HG02642 (cell line): Measurements from ENCODE around the gene INSR.
"Not testable (repeated sequence)": the region's sequence is repeated elsewhere in the genome, so short reads cannot be mapped to it uniquely, and the experiment has no call there.

Experiments used
- ATAC-seq: cut with Tn5 transposase; IDR thresholded peaks from one replicate; pipeline ENCODE4 v1.9.1; 2021; ENCODE audit warnings: mild to moderate bottlenecking; ENCODE audit not compliant: unreplicated experiment, poor library complexity

The INSR gene

DNA sequence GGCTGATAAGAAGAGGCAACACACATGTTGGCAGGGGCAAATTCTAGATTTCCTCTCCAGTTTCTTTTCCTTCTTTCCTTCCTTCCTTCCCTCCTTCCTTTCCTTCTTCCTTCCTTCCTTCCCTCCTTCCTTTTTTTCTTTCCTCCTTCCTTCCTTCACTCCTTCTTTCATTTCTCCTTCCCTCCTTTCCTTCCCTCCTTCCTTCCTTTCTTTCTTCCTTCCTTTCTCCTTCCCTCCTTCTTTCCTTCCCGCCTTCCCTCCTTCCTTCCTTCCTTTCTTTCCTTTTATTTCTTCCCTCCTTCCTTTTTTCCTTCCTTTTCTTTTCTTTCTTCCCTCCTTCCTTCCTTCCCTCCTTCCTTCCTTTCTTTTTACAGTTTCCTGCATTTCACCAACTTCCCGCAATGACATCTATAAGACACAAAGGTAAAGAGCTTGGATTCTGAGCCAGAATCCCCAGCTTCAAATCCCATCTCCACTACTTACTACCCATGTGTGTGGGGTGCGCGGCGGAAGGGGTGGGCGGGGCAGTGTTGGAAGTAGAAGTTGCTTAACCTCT lies 35.3 kb downstream of the INSR start:
- ATAC-seq: no peak

DNA sequence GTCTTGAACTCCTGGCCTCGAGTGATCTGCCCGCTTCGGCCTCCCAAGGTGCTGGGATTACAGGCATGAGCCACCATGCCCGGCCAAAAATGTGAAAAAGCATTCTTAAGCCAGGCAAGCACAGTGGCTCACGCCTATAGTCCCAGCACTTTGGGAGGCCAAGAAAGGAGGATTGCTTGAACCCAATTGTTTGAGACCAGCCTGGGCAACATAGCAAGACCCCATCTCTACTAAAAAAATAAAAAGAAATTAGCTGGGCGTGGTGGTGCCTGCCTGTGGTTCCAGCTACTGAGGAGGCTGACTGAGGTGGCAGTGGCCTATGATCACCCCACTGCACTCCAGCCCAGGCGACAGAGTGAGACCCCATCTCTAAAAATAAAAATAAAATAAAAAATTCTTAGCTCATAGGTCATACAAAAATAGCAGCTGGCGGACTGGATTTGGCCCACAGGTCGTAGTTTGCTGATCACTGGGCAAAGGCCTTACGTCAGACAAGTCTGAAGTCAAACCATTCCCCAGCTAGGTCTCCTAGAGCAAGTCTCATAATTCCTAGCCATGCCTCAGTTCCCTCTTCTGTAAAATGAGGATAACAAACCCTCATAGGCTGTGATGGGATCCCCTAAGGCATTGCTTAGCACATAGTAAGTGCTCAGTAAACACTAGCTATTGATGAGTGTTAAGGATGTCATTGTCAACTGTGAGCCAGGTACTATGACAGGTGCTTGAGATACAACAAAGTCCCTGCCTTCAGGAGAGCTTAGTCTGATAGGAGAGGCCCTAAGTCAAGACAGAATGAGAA lies 36.0 kb downstream of the INSR start:
- ATAC-seq: no peak

DNA sequence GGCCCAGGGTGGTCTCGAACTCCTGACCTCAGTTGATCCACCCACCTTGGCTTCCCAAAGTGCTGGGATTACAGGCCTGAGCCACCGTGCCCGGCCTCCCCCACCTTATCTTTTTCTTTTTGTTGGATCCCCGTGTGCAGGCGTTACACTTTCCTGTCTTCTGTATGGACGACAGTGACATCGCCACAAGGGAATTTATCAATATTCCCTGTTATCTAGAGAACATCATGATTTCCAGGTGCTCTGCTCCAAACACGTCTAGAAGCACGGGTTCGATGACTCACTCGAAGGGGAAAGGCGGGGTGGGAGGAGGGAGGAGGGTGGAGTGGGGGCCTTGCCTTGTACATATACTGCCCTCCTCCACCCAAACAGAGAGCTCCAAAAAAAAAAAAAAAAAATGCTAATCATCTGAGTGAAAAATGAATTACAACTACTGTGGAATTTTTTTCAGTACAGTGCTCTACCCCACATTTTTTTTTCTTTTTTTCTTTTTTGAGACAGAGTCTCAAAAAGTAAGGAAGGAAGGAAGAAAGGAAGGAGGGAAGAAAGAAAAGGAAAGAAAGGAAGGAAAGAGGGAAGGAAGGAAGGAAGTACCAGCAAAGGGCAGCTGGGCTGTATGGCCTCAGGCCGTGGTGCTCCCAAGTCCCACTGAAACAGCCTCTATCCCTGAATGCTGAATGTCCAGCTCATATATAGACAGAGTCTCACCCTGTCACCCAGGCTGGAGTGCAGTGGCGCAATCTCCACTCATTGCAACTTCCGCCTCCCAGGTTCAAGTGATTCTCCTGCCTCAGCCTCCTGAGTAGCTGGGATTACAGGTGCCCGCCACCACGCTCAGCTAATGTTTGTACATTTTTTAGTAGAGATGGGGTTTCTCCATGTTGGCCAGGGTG lies 36.8 kb downstream of the INSR start:
- ATAC-seq: no peak

DNA sequence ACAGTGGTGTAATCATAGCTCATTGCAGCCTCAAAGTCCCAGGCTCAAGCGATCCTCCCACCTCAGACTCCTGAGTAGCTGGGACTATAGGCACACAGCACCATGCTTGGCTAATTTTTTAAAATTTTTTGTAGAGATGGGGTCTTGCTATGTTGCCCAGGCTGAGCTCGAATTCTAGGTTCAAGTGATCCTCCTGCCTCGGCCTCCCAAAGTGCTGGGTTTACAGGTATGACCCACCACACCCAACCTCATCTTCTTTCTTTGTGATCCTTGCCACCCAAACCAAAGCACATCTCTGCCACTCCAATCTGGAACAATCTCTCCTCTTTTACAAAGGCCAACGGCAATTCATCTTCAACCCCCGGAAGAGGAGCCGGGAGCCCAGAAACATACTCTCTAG lies 38.6 kb downstream of the INSR start:
- no peak for ATAC-seq

DNA sequence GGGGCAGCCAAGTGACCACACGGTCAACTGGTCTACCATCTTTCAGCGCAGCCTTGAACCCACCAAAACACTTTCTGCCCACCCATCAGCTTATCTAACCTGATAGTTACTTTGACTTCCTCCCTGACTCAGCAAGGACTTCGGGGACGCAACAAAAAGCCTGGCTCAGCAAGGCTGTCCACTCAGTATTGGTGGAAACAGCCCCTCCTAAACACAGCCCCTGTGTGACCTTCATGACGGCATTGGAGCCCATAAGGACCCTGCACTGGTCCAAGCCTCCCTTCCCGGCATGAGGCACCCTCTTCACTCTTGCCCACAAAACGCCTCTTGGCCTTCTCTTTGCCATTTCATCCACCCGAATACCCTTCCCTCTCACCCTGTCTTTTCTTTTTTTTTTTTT lies 39.1 kb downstream of the INSR start:
- ATAC-seq: no peak

DNA sequence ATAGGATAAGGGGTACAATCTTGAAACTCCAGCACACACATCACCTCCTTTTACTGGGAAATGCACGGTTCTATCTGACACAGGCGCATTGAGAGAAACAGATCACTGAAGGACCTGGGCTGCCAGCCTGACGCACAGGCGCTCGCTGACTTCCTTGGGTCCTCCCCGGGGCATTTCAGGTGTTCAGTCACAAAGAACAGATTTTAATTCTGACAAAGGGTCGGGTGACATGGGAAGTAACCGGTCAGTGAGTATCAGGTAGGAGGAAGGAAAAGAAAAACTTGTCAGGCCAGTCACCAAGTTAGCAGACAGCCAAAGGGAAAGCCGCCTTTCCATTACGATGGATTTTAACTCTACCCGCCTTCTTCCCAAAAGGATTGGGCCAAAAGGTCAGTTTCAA lies 39.6 kb downstream of the INSR start:
- no peak for ATAC-seq

DNA sequence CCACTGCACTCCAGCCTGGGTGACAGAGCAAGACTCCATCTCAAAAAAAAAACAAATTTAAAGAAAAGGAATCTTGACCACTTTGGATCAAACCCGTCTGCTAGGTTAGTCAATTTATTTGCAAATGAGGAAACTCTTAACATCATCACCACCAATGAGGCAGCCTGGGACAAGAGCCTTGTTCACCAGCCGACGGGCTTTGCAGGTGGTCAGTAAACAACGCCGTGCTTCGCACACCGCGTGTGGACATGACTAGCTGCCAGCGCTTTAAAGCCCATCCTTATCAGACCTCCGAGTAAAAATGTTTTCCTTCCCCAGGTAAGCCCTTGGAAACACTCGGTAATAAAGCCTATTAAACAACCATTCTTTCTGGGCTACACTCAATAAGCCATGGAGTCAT lies 41.9 kb downstream of the INSR start:
- ATAC-seq: no peak

DNA sequence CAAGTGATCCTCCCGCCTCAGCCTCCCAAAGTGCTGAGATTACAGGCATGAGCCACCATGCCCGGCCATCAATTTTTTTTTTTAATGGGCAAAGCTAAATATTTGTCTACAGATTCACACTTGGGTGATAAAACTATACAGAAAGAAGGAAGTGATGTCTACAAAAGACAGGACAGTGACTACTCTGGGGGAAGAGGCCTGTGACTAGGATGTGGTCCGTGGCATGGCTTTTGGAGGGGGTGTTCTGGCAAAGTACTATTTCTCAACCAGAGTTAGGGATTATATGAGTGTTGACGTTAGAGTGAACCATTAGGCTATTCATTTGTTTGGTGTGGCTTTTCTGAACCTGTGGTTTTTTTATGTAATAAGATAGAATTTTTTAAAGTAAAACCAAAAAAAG lies 42.7 kb downstream of the INSR start:
- no peak for ATAC-seq

DNA sequence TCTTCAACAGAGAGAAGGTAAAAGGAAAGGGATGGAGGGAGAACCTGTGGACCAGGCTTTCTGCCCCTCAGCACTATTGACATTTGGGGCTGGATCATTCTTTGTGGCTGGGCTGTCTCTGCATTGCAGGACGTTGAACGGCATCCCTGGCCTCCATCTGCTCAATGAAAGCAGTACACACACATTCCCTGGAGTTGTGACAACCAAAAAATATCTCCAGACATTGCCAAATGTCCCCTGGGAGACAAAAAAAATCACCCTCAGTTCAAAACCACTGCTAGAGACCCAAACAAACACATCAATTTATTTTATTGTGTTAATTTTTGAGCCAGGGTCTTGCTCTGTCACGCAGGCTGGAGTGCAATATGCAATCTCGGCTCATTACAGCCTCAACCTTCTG lies 43.3 kb downstream of the INSR start:
- no peak for ATAC-seq

DNA sequence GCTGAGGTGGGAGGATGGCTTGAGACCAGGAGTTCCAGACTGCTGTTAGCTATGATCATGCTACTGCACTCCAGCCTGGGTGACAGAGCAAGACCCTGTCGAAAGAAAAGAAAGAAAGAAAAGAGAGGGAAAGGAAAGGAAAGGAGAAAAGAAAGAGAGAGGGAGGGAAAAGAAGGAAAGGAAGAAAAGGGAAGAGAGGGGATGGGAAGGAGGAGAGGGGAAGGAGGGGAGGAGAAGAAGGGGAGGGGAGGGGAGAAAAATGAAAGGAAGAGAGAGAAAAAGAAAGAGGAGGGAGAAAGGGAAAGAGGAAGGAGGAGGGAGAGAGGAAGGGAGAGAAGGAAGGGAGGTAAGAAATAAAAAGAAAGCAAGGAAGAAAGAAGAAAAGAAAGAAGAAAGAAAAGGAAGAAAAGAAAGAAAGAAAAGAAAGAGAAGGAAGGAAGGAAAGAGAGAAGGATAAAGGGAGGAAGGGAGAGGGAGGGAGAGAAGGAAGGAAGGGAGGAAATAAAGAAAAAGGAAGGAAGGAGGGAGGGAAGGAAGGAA lies 44.1 kb downstream of the INSR start:
- no peak for ATAC-seq

DNA sequence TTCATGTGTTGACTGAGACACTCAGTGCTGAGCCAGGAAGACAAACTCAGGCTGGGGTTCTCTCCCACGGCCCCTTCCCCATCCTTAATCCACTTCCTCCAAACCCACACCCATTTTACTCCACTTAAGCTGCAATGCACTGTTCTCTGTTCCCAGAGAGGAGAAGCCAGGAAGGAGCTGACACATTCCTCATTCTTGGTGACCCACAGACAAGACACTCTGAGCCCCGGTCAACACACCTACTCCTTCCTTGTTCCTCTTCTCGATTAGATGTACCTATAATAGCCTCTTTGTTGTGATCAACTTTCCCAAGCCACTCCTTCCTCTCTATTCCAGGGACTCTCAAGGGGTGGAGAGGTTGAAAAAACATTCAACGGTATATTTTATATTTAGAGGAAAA lies 47.1 kb downstream of the INSR start:
- no peak for ATAC-seq

DNA sequence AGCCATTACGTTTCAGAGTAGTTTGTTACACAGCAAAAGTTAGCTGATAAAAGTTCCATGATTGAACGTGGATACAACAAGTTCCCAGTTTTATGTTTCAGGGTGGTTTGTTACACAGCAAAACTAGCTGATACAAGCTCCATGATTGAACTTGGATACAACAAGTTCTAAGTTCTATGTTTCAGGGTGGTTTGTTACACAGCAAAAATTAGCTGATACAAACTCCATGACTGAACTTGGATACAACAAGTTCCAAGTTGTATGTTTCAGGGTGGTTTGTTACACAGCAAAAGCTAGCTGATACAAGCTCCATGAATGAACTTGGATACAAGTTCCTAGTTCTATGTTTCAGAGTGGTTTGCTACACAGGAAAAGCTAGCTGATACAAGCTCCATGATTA lies 47.6 kb downstream of the INSR start:
- no peak for ATAC-seq

DNA sequence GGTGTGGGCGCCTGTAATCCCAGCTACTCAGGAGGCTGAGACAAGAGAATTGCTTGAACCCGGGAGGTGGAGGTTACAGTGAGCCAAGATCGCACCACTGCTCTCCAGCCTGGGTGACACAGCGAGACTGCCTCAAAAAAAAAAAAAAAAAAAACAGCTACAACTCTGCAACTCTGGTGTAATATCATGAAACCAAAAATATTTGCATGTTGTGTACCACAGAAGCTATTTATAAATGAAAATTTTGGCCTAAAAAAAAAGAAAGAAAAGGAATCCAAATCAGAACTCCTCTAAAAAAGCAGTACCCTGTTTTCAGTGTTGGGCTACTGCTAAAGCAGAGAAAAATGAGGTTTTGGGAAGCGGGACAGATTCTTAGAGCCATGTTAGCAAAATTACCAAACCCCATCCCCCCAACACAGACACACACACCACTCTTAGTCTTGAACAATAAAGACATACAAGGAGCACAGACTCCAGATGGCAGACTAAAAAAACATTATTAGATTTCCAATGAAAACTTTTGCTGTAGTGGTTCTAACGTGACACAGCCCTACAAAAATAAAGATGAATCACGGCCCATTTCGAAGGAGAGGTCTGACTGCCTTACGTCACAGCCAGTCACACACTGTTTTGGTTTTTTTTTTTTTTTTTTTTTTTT lies 51.5 kb downstream of the INSR start:
- no peak for ATAC-seq

DNA sequence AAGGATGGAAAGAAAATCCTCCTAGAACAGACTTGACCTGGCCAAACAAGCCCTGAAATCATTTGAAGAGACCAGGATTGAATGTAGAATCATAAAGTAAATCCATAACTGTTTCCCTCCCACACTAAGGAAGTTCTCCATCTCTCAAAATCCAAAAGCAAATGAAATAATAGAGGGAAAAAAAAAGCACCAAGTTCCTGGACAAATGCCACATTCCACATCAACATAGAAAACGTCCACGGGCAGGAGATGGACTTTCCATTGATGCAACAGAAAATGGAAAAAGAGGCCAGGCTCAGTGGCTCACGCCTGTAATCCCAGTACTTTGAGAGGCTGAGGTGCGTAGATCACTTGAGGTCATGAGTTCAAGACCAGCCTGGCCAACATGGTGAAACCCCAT lies 56.2 kb downstream of the INSR start:
- ATAC-seq: no peak

DNA sequence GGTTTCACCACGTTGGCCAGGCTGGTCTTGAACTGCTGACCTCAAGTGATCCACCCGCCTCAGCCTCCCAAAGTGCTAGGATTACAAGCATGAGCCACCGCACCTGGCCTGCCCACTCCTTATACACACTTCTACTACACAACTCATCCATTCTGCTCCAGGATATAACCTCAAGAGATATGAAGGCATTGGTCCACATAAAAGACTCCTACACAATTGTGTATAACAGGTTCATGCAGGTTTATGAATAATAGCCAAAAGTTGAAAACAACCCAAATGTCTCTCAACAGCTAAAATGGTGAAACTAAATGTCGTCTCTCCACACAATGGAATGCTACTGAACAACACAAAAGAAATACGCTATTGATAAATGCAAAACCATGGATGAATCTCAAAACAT lies 58.1 kb downstream of the INSR start:
- no peak for ATAC-seq

DNA sequence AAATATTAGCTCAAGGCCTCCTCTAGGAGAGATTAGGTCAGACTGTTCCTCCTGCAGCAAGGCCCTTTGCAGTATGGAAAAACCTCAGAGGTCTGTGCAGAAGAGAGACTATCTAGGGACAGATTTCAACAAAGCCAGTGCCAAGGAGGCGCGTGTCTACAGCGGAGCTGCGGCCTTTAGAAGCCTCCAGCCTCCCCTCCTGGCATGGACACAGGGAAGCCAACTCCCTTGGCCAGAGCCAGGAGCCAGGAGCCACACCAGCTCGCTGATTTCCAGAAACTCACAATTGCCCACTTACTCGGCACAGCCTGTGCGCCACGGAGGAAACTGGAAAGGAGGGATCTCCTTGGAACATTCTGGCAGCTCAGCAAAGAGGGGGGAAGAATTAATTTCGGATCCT lies 63.4 kb downstream of the INSR start:
- no peak for ATAC-seq

DNA sequence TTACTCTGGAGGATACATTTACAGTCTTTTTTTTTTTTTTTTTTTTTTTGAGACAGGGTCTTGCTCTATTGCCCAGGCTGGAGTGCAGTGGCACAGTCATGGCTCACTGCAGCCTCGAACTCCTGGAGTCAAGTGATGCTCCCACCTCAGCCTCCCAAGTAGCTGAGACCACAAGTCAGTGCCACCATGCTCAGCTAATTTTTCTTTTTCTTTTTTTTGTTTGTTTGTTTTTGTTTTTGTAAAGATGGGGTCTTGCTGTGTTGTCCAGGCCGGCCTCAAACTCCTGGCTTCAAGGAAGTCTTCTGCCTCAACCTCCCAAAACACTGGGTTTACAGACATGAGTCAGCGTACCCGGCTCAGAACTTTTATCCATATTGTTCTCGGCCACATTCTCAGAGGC lies 64.5 kb downstream of the INSR start:
- no peak for ATAC-seq

DNA sequence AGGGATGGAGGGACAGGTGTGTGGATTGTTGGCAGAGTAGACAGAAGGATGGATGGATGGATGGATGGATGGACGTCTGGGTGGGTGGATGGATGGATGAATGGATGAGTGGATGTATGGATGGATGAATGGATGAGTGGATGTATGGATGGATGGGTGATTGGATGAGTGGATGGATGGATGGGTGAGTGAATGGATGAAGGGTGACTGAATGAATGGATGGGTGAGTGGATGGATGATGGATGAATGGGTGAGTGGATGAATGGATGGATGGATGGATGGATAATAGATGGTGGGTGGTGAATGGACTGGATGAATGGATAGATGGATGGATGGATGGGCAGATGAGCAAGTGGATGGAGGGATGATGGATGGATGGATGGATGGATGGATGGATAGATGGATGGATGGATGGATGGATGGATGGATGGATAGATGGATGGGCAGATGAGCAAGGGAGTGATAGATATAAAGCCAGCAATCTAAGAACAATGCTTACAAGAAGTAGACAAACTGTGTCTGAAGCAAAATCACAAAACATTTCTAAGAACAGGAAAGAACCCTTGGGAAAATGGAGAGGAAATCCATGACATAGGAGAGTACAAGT lies 65.2 kb downstream of the INSR start:
- ATAC-seq: no peak

DNA sequence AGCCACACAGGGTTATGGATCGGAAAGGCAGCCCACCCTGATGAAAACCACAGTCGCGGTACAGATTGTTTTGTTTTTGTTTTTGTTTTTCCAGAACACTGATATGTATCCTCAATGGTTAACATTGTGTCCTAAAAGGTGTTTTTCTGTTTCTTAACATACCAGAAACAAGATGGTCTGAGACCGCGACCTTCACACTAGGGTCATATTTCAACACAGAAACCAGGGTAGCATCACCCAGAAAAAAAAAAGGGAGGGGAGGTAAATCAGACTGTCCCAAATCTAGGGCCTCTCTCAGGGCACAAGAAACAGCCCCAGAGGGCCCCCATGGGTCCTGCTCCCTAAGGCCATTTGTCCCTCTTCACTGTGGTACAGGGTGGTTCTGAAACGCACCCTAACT lies 66.5 kb downstream of the INSR start:
- no peak for ATAC-seq

DNA sequence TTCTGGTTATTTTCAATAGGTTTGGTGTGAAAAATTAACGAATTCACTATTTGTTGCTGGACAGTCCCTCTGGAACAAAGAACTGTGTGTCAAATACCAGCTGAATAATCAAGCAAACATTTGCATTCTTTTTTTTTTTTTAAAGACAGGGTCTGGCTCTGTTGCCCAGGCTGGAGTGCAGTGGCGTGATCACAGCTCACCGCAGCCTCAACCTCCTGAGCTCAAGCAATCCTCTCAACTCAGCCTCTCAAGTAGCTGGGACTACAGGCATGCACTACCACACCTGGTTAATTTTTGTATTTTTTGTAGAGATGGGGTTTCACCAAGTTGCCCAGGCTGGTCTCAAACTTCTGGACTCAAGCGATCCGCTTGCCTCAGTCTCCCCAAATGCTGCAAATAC lies 67.1 kb downstream of the INSR start:
- ATAC-seq: not testable (repeated sequence)
